Fibroblast of lung (primary cell): ENCODE measurements around the gene XPR1.
"Not testable (repeated sequence)": the region's sequence is repeated elsewhere in the genome, so short reads cannot be mapped to it uniquely, and the experiment has no call there.

ENCODE experiments used
- EZH2 ChIP-seq: IDR thresholded peaks from 2 replicates; pipeline ENCODE4 v1.5.1; 2012; ENCODE audit warnings: low read length, control low read depth, mild to moderate bottlenecking; ENCODE audit errors: missing control alignments
- TF ChIP-seq, protein P1 (sequence below), 2 donors: IDR thresholded peaks in 1 of 2; conservative IDR thresholded peaks in 1 of 2; 1 replicate in 1 of 2; 2 replicates in 1 of 2; pipeline ENCODE4 v1.5.1; 2011 to 2012; ENCODE audit warnings: low read length in 2 of 2, control low read depth in 1 of 2, inconsistent platforms in 1 of 2, low read depth in 1 of 2, mild to moderate bottlenecking in 1 of 2

DNA sequence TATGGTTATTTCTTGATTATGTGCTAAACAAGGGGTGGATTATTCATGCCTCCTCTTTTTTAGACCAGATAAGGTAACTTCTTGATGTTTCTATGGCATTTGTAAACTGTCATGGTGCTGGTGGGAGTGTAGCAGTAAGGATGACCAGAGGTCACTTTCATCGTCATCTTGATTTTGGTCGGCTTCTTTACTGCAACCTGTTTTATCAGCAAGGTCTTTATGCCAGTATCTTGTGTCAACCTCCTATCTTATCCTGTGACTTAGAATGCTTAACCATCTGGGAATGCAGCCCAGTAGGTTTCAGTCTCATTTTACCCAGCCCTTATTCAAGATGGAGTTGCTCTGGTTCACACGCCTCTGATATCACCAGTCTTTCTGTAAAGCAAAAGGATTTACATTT is 95.9 kb downstream of the XPR1 start:
- TF ChIP-seq, protein P1, sequence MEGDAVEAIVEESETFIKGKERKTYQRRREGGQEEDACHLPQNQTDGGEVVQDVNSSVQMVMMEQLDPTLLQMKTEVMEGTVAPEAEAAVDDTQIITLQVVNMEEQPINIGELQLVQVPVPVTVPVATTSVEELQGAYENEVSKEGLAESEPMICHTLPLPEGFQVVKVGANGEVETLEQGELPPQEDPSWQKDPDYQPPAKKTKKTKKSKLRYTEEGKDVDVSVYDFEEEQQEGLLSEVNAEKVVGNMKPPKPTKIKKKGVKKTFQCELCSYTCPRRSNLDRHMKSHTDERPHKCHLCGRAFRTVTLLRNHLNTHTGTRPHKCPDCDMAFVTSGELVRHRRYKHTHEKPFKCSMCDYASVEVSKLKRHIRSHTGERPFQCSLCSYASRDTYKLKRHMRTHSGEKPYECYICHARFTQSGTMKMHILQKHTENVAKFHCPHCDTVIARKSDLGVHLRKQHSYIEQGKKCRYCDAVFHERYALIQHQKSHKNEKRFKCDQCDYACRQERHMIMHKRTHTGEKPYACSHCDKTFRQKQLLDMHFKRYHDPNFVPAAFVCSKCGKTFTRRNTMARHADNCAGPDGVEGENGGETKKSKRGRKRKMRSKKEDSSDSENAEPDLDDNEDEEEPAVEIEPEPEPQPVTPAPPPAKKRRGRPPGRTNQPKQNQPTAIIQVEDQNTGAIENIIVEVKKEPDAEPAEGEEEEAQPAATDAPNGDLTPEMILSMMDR (conservative IDR thresholded peaks at IDR 0.05 in 1 of 2, IDR thresholded peaks at IDR 0.05 in 1 of 2; ENCODE audit: low read depth in 1 of 2, low read length in 2 of 2): not testable (repeated sequence)
- not testable (repeated sequence) for TF ChIP-seq EZH2
